GM19193 (cell line): ENCODE results near the gene LRRC8B.

Source experiments
- POLR2A ChIP-seq: IDR thresholded peaks from 4 replicates; pipeline ENCODE4 v1.6.1; 2011; ENCODE audit not compliant: insufficient read depth, insufficient read length; ENCODE audit errors: extremely low read depth

The LRRC8B gene

GRCh38 chr1:89622895-89623294 is 98.3 kb downstream of the LRRC8B start:
- TF ChIP-seq POLR2A, result no peak

GRCh38 chr1:89624314-89624713 is 99.7 kb downstream of the LRRC8B start:
- no peak for TF ChIP-seq POLR2A

- TF ChIP-seq POLR2A, result no peak
These were observed 100.2 kb downstream of the LRRC8B start for GRCh38 chr1:89624715-89625323.

- TF ChIP-seq POLR2A, result no peak
These were observed 103.0 kb downstream of the LRRC8B start for GRCh38 chr1:89627596-89627962.

GRCh38 chr1:89629146-89629545 is 104.5 kb downstream of the LRRC8B start:
- no peak for TF ChIP-seq POLR2A

- TF ChIP-seq POLR2A, result no peak
These were observed 105.4 kb downstream of the LRRC8B start for GRCh38 chr1:89630048-89630447.

DNA sequence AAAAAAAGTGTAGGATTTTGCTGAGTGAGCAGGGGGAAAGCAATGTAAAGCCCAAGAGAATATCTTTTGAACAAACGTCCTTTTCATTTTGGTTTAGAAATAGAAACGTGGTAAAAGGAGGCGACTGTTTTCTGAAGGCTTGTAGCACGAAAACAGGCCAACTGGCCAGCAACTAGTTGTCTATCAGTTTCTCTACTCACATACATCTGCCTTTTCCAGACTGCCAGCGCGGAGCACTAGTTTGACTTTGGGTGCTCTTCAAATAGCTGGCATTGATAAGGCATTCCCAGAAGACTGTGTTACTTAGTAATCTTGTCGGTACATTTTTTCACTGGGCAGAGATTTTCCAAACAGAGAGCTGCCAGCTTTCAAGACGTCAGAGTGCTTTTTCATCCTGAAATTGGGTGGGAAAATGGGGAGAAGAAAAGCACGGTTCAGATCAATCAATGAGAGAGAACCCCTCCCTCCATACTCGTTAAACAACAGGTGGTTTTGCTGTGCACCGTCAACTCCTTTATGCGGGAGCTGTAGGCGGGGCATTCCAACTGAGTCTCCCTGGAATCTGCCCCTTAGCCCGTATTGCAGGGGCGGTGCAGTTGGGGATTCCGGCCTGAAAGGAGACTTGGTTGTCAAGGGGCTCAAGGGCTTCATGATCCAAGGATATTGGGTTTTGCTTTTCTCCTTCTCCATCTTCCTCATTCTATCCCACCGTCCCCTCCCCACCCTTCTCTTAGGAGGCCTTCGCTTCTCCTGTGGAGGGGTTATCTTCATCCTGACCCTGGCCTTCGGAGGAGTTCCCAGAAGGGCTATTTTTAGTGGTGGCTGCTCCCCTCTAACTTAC is 107.4 kb downstream of the LRRC8B start:
- no peak for TF ChIP-seq POLR2A

DNA sequence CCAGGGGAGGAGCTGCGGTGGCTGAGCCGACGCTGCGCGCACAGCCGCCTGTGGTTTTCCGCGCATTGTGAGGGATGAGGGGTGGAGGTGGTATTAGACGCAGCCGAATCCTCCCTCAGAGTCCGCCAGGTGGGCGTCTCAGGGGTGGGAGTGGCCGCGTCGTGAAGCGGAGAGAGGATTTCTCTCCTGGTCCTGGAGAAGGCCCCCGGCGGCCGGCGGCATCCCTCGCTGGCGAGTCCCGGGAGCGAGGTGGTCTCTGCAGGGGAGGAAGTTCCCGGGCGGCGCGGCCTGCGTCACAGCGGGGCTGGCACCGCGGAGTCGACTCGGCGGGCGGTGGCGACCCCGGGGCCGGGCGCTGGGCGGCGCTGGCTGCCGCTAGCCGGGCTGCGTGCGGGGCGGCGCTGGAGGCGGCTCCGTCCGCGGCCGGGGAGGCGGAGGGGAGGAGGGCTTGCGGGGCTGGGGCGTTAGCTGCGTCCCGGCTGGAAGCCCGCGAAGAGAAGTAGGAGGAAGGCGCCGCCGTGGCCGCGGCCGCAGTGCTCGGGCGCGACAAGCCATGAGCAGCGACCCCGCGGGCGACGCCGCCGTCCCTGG is 108.1 kb downstream of the LRRC8B start, which contains the start of gene LRRC8C:
TSS of gene LRRC8C (plus strand) at position 464 of the 591 bp plus-strand sequence. CDS start 53,354 bp downstream, outside the sequence.
- TF ChIP-seq POLR2A, result no peak

DNA sequence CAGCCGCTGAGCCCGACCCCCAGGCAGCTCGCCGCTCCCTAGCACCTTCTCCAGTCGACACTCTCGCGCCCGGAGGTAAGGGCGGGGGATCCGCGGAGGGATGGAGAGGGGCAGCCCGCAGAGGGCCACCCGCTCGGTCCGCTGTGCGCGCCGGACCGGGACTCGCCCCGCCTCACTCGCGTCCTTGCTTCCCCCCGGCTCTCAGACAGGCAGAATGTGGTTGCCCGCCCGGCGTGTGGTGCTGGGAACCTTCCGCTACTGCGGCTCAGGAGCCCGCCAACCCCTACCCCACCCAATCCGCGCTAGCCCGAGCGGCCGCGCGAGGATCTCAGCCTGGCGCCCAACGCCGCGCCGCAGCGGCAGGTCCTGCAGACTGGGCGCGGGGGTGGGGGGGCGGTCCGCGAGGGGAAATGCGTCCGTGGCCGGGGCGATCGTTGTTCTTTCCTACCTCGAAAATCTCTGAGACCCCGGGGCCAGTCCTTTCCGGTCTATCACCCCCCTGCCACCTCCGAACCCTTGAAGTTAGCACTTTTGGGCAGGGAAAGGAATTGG is 108.7 kb downstream of the LRRC8B start:
- no peak for TF ChIP-seq POLR2A

DNA sequence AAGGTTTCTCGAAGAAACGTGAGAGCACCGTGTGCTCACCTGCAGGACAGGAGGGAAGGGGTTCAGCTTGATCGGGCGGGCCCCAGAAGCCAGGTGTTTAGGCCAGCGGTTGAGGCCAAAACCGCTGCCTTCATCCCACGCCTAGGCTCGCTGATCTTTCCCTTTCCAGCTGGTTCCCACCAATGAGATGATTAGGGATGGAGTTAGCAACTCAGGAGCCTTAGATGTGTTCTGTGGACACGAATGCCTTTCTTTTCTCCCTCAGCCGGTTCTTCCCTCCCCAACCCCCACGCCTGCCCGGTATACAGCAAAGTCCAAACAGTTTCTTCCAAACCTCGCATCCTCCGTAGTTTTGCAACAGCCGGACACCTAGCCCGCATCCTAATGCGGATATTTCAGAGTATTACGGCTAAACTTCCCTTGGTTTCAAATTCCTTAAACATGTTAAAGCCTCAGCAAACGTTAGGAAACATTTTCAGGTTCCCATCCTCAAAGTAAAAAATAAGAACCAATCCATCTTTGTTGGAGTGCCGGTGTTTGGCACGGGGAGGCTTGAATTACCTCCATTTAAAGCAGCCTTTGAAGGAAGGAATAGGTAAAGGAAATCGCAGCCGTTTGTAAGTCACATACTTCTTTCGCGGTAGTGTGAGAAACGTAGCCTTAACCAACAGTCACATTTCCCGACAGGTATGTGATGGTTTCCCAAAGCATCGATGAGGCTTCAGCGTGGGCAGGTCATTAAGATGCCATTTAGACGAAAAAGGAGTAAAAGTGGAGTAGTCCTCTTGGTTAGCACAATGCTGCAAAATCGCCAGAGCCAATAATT is 109.4 kb downstream of the LRRC8B start:
- no peak for TF ChIP-seq POLR2A

- no peak for TF ChIP-seq POLR2A
These were observed 111.5 kb downstream of the LRRC8B start for GRCh38 chr1:89635825-89636815.

DNA sequence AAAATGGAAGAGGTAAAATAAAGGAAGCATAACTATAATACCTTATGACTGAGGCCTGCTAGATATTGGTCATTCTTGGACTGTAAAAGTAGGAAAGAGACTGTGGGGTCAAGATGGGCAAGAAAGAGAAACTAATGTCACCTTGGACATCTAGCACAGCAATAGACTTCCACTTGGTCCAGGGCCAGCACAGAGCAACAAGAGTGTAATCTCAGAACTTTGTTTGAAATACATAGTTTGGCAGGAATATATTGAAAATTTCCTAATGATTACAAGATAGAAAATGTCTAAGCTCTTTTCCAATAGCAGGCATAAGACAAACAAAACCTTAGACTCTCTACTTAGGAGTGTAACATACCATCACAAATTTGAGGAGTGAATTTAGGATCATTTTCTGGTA is 112.9 kb downstream of the LRRC8B start:
- TF ChIP-seq POLR2A, result no peak

DNA sequence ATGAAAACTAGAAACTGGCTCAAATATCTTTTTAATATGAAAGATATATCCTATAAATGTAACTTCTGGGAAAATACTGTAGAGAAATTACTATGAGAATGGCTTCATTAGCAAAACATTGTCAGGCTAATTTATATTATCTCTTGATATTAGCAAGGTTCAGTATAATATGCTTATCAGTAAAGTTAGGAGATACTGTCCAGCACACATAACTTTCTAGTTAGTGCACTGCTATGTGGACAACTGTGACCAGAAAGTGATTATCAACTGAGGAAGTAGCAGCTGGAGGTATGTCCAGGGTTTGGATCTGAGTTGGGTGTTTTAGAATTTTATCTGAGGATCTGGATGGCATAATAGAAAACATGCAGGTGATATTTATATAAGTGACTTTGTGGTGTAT is 115.8 kb downstream of the LRRC8B start:
- TF ChIP-seq POLR2A, result no peak
